ENCODE measurements around the gene CDH3.

Gene CDH3

GRCh38 chr16:68651136-68651535, 6.0 kb downstream of the CDH3 start:
- no peak for DNase-seq (ENCODE audit: low read depth in 3 of 3)

- no peak for DNase-seq (ENCODE audit: low read depth in 3 of 3)
These were observed 7.5 kb downstream of the CDH3 start for GRCh38 chr16:68652659-68653058.

DNA sequence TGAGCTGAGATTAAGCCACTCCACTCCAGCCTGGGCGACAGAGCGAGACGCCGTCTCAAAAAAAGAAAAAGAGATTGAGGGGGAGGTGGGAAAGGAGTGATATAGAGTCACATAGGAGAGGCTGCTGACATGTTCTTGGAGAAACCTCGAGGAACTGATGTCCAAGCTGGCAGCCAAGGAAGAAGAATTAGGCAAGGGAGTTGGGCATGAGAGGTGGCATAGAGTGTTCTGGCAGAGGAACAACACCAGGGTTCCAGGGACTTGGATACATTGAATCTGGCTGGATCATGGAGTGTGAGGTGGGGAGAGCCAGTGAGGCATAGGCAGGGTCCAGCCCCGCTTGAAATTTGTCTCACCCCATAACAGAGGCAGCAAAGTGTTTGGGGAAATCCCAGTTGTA, 10.7 kb downstream of the CDH3 start:
- no peak for DNase-seq (ENCODE audit: low read depth in 3 of 3)

- no peak for DNase-seq (ENCODE audit: low read depth in 3 of 3)
These were observed 11.6 kb downstream of the CDH3 start for GRCh38 chr16:68656751-68657150.

GRCh38 chr16:68658341-68658973, 13.3 kb downstream of the CDH3 start:
- no peak for DNase-seq (ENCODE audit: low read depth in 3 of 3)

DNA sequence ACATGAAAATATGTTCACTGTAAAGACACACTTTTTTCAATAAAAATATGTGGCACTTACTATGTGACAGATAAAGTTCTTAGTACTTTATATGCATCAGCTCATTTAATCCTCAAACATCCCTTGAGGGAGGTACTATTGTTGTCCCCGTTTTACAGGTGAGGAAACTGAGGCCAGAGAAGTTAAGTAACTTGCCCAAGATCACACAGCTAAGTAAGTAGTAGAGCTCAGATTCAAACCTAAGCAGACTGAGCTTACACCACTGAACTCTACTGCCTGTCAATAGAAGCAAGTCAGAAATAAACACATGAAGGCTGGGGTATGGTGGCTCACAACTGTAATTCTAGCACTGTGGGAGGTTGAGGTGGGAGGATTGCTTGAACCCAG, 13.9 kb downstream of the CDH3 start:
- DNase-seq (ENCODE audit: low read depth in 3 of 3): no peak

GRCh38 chr16:68659412-68660358, 14.6 kb downstream of the CDH3 start:
- DNase-seq (ENCODE audit: low read depth in 3 of 3): no peak

DNA sequence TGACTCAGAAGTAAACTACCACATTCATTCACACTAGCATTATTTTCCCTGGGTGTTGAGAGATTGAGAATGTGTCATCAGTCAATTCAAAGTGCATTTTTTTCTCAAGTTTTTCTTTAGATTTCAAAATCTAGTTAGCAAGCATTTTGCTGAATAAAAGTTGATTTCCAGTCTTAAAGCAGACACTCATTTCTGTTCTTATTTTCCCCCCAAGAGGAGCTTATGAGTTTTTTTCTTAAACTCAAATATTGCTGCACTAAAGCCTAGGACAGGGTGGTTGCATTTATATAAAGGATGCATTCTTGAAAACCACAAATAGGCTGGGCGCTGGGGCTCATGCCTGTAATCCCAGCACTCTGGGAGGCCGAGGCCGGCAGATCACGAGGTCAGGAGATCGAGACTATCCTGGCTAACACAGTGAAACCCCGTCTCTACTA, 15.3 kb downstream of the CDH3 start:
- no peak for DNase-seq (ENCODE audit: low read depth in 3 of 3)

GRCh38 chr16:68662035-68662434, 16.9 kb downstream of the CDH3 start:
- DNase-seq (ENCODE audit: low read depth in 3 of 3): no peak

DNA sequence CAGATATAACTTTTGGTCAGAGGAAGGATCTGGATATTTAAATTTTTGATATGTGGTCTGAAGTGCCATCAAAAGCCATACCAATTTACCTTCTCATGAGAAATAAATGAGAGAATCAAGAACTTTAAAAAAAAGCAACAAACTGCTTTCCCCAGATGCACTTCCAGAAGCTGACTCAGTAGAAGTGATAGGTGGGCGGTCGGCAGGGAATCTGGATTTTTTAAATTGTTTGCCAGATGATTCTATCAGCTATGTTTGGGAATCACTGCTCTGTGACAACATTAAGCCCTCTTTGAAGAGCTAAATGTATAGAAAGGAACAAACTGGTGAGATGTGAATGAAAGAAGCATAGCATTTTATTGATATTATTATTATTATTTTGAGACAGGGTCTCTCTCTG, 19.2 kb downstream of the CDH3 start:
- no peak for DNase-seq (ENCODE audit: low read depth in 3 of 3)

DNA sequence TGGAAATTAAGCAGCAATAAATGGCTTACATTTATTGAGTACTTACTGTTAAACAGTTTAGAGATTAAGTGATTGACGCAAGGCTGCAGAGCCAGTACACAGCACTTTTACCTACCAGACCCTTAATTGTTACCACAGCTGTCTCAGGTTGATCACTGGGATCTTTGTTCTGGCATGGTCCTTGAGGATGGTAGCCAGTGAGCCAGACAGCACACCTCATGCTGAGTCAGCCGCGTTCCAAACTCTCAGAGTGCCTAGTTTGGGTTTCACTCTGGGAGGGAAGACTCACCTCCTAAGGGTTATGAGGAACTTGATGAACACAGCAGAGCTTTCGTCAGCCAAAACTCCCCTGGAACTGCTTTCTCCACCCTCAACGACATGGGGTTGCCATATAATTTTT, 20.4 kb downstream of the CDH3 start:
- DNase-seq (ENCODE audit: low read depth in 3 of 3): no peak

GRCh38 chr16:68668266-68668665, 23.2 kb downstream of the CDH3 start:
- no peak for DNase-seq (ENCODE audit: low read depth in 3 of 3)

DNA sequence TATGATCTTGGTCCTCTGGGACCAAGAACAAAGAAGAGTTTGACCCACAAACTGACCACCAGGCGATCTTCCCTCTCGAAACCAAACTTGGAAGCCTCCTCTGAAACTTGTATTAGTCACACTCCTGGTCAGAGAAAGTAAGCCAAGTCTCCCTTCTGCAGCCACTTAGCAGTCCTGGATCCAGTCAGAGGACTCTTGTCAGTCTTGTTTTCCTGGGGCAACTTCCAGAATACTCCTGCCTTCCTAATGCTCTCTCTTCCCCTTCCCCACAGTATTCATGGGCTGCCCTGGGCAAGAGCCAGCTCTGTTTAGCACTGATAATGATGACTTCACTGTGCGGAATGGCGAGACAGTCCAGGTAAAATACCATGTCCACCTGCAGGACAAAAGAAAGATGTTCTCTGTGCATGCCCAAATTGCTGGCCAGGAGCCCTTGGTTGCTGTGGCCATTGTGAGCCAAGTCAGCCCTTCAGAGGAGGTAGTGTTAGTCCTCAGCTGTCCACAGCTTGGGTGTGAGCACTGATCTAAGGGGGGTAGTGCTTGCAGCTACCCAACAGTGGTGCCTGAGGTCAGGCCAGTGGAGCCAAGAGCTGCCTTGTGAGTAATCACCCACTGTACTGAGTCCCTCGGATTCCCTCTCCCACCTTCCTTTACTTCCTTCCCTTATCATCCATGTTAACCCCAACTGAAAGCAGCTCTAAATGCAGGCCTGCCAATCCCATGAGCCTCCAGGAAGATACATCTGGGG, 31.2 kb downstream of the CDH3 start:
- no peak for DNase-seq (ENCODE audit: low read depth in 3 of 3)

DNA sequence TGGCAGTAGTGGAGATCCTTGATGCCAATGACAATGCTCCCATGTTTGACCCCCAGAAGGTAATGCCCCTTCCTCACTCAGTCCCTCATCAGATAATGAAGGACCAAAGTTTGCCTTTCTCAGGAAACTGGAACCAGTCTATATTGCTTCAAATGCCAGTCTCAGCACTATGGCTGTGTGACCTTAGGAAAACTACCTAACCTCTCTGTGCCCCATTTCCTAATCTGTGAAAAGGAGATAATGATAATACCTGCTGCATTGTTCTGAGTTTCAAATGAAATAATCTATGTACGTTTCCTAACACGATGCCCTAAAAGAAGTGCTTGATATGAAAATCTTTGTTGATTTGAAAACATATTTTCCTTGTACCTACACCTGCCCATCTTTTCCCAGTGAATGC, 35.9 kb downstream of the CDH3 start:
- DNase-seq (ENCODE audit: low read depth in 3 of 3): no peak

GRCh38 chr16:68685685-68686478, 40.8 kb downstream of the CDH3 start:
- DNase-seq (ENCODE audit: low read depth in 3 of 3): no peak

GRCh38 chr16:68686905-68687304, 41.8 kb downstream of the CDH3 start:
- no peak for DNase-seq (ENCODE audit: low read depth in 3 of 3)

- DNase-seq (ENCODE audit: low read depth in 3 of 3): no peak
These were observed 44.8 kb downstream of the CDH3 start for GRCh38 chr16:68689921-68690320.

GRCh38 chr16:68695575-68695974, 50.5 kb downstream of the CDH3 start:
- DNase-seq (ENCODE audit: low read depth in 3 of 3): no peak

- no peak for DNase-seq (ENCODE audit: low read depth in 3 of 3)
These were observed 51.4 kb downstream of the CDH3 start for GRCh38 chr16:68696514-68696913.

GRCh38 chr16:68698091-68698490, 53.0 kb downstream of the CDH3 start:
- no peak for DNase-seq (ENCODE audit: low read depth in 3 of 3)

DNA sequence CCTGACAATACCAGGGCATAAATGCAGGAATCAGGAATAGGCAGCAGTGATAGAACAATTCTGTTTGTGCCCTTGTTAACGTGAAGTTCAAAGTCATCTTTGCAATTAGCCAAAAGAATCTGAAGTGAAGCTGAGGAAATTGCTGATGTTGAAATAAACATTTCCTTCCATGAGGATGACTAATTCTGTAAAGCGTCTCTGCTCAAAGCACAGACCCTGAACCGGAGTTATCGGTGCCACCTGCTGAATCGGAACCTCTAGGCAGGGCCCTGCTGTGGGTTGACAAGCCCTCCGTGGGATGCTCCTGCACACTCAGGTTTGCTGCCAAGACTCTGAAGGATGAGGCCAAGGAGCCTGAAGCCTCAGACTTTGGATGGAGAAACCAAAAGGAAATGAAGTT, 55.0 kb downstream of the CDH3 start:
- no peak for DNase-seq (ENCODE audit: low read depth in 3 of 3)

DNA sequence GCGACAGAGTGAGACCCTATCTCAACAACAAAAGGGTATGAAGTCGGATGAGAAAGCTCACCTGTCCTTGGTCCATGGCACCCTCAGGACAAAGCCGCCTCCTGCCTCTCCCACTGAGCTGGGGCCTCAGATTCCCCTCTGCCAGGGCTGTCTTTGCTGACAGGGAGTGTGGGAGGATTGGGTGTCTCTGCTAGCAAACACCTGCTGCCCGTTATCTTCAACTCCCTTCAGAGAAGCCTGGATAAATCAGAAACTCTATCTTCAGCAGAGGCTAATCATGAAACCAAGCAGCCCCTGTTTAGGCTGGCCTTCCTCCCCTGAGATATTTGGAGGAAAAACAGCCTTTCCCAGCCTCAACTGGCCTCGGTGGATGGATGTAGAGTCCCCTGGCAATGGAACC, 55.7 kb downstream of the CDH3 start:
- no peak for DNase-seq (ENCODE audit: low read depth in 3 of 3)
